SK-N-SH treated with all-trans-retinoic acid at 6 μM for 48 hours (cell line): ENCODE measurements around the gene RILPL1.

ENCODE experiments used
- CSDC2 ChIP-seq: fragments of 250-450 bp; sonication (Bioruptor Pico); IDR thresholded peaks from 2 replicates; pipeline ENCODE4 v1.5.0; 2020; ENCODE audit warnings: mild to moderate bottlenecking, moderate library complexity
- ESRRG ChIP-seq: fragments of 250-450 bp; sonication (Bioruptor Pico); IDR thresholded peaks from 2 replicates; pipeline ENCODE4 v1.6.1; 2021; ENCODE audit warnings: mild to moderate bottlenecking
- GLIS3 ChIP-seq: fragments of 250-450 bp; sonication (Bioruptor Pico); IDR thresholded peaks from 2 replicates; pipeline ENCODE4 v1.5.0; 2020; ENCODE audit warnings: mild to moderate bottlenecking, moderate library complexity
- ISL1 ChIP-seq: fragments of 250-450 bp; sonication (Bioruptor Pico); IDR thresholded peaks from 2 replicates; pipeline ENCODE4 v2.1.2; 2022; ENCODE audit warnings: mild to moderate bottlenecking, moderate library complexity
- PATZ1 ChIP-seq: fragments of 250-450 bp; sonication (Bioruptor Pico); IDR thresholded peaks from 2 replicates; pipeline ENCODE4 v1.8.0; 2020; ENCODE audit warnings: mild to moderate bottlenecking, moderate library complexity, borderline replicate concordance
- PPARA ChIP-seq: fragments of 250-450 bp; sonication (Bioruptor Pico); IDR thresholded peaks from 2 replicates; pipeline ENCODE4 v1.5.0; 2020; ENCODE audit warnings: mild to moderate bottlenecking, borderline replicate concordance
- RARB ChIP-seq: fragments of 250-450 bp; sonication (Bioruptor Pico); IDR thresholded peaks from 2 replicates; pipeline ENCODE4 v1.8.0; 2021; ENCODE audit warnings: mild to moderate bottlenecking, moderate library complexity
- SNAI2 ChIP-seq: fragments of 250-450 bp; sonication (Bioruptor Pico); IDR thresholded peaks from 2 replicates; pipeline ENCODE4 v1.5.0; 2020; ENCODE audit warnings: mild to moderate bottlenecking, moderate library complexity
- TCF4 ChIP-seq: fragments of 250-450 bp; sonication (Bioruptor Pico); IDR thresholded peaks from 2 replicates; pipeline ENCODE4 v1.8.0; 2021; ENCODE audit warnings: mild to moderate bottlenecking, moderate library complexity, borderline replicate concordance
- ZFP30 ChIP-seq: fragments of 450-650 bp; formaldehyde crosslinking; IDR thresholded peaks from 2 replicates; pipeline ENCODE4 v1.5.0; 2022; ENCODE audit warnings: mild to moderate bottlenecking, moderate library complexity
- ZNF70 ChIP-seq: fragments of 450-650 bp; formaldehyde crosslinking; IDR thresholded peaks from 2 replicates; pipeline ENCODE4 v1.5.0; 2020; ENCODE audit warnings: mild to moderate bottlenecking, moderate library complexity
- ZNF8 ChIP-seq: fragments of 450-650 bp; formaldehyde crosslinking; IDR thresholded peaks from 2 replicates; pipeline ENCODE4 v1.5.0; 2020; ENCODE audit warnings: mild to moderate bottlenecking, moderate library complexity
- TF ChIP-seq, protein P1 (sequence below): fragments of 250-450 bp; sonication (Bioruptor Pico); IDR thresholded peaks from 2 replicates; pipeline ENCODE4 v1.5.1; 2020; ENCODE audit warnings: low read depth, mild to moderate bottlenecking, moderate library complexity
- TF ChIP-seq, protein P2 (sequence below): fragments of 250-450 bp; sonication (Bioruptor Pico); IDR thresholded peaks from 2 replicates; pipeline ENCODE4 v1.8.0; 2021; ENCODE audit warnings: low read depth, mild to moderate bottlenecking, moderate library complexity, borderline replicate concordance

- TF ChIP-seq PATZ1 (CRISPR knock-in tag) (no peak), ISL1 (no peak), ZNF70 (CRISPR knock-in tag) (no peak), RARB (CRISPR knock-in tag) (no peak), ZNF8 (peak; percentile 71; the same call in 1 of the 2 replicates), PPARA (CRISPR knock-in tag) (no peak), CSDC2 (CRISPR knock-in tag) (no peak), ESRRG (CRISPR knock-in tag) (no peak), ZFP30 (CRISPR knock-in tag) (no peak), TCF4 (CRISPR knock-in tag) (no peak), GLIS3 (CRISPR knock-in tag) (no peak), SNAI2 (no peak)
- TF ChIP-seq, protein P1, sequence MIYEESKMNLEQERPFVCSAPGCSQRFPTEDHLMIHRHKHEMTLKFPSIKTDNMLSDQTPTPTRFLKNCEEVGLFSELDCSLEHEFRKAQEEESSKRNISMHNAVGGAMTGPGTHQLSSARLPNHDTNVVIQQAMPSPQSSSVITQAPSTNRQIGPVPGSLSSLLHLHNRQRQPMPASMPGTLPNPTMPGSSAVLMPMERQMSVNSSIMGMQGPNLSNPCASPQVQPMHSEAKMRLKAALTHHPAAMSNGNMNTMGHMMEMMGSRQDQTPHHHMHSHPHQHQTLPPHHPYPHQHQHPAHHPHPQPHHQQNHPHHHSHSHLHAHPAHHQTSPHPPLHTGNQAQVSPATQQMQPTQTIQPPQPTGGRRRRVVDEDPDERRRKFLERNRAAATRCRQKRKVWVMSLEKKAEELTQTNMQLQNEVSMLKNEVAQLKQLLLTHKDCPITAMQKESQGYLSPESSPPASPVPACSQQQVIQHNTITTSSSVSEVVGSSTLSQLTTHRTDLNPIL (CRISPR knock-in tag): no peak
- TF ChIP-seq, protein P2, sequence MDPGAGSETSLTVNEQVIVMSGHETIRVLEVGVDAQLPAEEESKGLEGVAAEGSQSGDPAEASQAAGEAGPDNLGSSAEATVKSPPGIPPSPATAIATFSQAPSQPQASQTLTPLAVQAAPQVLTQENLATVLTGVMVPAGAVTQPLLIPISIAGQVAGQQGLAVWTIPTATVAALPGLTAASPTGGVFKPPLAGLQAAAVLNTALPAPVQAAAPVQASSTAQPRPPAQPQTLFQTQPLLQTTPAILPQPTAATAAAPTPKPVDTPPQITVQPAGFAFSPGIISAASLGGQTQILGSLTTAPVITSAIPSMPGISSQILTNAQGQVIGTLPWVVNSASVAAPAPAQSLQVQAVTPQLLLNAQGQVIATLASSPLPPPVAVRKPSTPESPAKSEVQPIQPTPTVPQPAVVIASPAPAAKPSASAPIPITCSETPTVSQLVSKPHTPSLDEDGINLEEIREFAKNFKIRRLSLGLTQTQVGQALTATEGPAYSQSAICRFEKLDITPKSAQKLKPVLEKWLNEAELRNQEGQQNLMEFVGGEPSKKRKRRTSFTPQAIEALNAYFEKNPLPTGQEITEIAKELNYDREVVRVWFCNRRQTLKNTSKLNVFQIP (CRISPR knock-in tag): no peak
Observed at GRCh38 chr12:123524378-123524777, 9.1 kb downstream of the RILPL1 start.
